Adrenal gland (tissue), 5 donors: ENCODE results near the gene DPP10.

ENCODE experiments used
- POLR2A ChIP-seq, 2 donors: fragments of 450-650 bp; IDR thresholded peaks; one replicate each; pipeline ENCODE4 v1.6.1; 2017; ENCODE audit warnings: antibody characterized with exemption in 2 of 2, mild to moderate bottlenecking in 2 of 2, moderate library complexity in 1 of 2
- TF ChIP-seq, protein P1 (sequence below), 6 experiments: fragments of 450-650 bp in 4 of 6; fragments of 200-600 bp in 2 of 6; sonication (generic) in 1 of 6; IDR thresholded peaks; 1 replicate in 5 of 6; 2 replicates in 1 of 6; pipeline versions ENCODE4 v1.5.1 to v1.8.0; 2016 to 2021; ENCODE audit warnings: antibody characterized with exemption in 6 of 6, mild to moderate bottlenecking in 2 of 6, moderate library complexity in 1 of 6
- donor health status: DM: no; HTN: no; CAD: no.

DNA sequence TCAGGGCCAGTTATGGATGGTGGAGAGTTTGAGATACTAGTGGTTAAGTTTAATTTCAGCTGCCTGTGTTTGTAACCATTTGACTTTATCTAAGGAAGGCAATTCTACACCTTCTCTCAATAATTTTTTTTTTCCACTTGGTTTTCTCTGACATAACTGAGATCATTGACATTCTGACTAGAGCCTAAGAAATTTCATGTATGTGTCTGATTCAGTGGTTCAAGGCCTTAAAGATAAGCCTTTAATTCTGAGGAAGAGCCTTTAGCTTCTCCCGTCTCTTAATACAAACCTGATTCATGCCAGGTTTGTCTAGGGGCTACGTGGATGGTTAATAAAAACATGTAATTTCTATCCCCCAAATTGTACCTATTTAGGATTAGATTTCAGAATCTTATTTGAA is 971.4 kb downstream of the DPP10 start:
- TF ChIP-seq POLR2A (IDR thresholded peaks at IDR 0.05) = peak in 1 of 2 donors; percentile 32
- TF ChIP-seq, protein P1, sequence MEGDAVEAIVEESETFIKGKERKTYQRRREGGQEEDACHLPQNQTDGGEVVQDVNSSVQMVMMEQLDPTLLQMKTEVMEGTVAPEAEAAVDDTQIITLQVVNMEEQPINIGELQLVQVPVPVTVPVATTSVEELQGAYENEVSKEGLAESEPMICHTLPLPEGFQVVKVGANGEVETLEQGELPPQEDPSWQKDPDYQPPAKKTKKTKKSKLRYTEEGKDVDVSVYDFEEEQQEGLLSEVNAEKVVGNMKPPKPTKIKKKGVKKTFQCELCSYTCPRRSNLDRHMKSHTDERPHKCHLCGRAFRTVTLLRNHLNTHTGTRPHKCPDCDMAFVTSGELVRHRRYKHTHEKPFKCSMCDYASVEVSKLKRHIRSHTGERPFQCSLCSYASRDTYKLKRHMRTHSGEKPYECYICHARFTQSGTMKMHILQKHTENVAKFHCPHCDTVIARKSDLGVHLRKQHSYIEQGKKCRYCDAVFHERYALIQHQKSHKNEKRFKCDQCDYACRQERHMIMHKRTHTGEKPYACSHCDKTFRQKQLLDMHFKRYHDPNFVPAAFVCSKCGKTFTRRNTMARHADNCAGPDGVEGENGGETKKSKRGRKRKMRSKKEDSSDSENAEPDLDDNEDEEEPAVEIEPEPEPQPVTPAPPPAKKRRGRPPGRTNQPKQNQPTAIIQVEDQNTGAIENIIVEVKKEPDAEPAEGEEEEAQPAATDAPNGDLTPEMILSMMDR (IDR thresholded peaks at IDR 0.05) = no peak
